Stimulated activated CD8-positive, alpha-beta memory T cell treated with anti-CD3 and anti-CD28 coated beads, Interleukin-15, amount 100 ng/mL, for 48 hours (primary cell): ENCODE data around the gene RASGEF1C.

Experiments used
- DNase-seq, 2 donors: peaks; one replicate each; pipeline ENCODE4 v3.0.0-alpha.2; 2020; ENCODE audit warnings: low read depth in 2 of 2

Gene RASGEF1C

GRCh38 chr5:180209137-180209581, at the start of gene RASGEF1C:
Gene RASGEF1C, minus strand, starts transcription at chr5:180209211. Its CDS starts 71,159 bp downstream, at chr5:180138052.
- DNase-seq = peak; percentile 47 to 50

- no peak for DNase-seq
Measured at GRCh38 chr5:180253036-180253824, 44.2 kb upstream of the RASGEF1C start.

GRCh38 chr5:180251887-180252286, 42.9 kb upstream of the RASGEF1C start:
- no peak for DNase-seq

GRCh38 chr5:180251141-180251540, 42.1 kb upstream of the RASGEF1C start:
- DNase-seq = no peak

- DNase-seq = no peak
Measured at GRCh38 chr5:180250329-180250728, 41.3 kb upstream of the RASGEF1C start.

- no peak for DNase-seq
Measured at GRCh38 chr5:180241600-180241999, 32.6 kb upstream of the RASGEF1C start.

- no peak for DNase-seq
Measured at GRCh38 chr5:180238631-180239030, 29.6 kb upstream of the RASGEF1C start.

- no peak for DNase-seq
Measured at GRCh38 chr5:180235846-180236245, 26.8 kb upstream of the RASGEF1C start.

- no peak for DNase-seq
Measured at GRCh38 chr5:180235077-180235476, 26.1 kb upstream of the RASGEF1C start.

- DNase-seq = no peak
Measured at GRCh38 chr5:180234271-180234670, 25.3 kb upstream of the RASGEF1C start.

GRCh38 chr5:180233729-180234128, 24.7 kb upstream of the RASGEF1C start:
- no peak for DNase-seq

- no peak for DNase-seq
Measured at GRCh38 chr5:180230017-180230416, 21.0 kb upstream of the RASGEF1C start.

- no peak for DNase-seq
Measured at GRCh38 chr5:180222056-180222455, 13.0 kb upstream of the RASGEF1C start.

- no peak for DNase-seq
Measured at GRCh38 chr5:180217797-180218196, 8.8 kb upstream of the RASGEF1C start.

GRCh38 chr5:180216646-180217171, 7.7 kb upstream of the RASGEF1C start:
- DNase-seq = no peak

- DNase-seq = no peak
Measured at GRCh38 chr5:180215783-180216630, 7.0 kb upstream of the RASGEF1C start.

GRCh38 chr5:180214870-180215770, 6.1 kb upstream of the RASGEF1C start:
- DNase-seq = no peak

GRCh38 chr5:180213657-180214207, 4.7 kb upstream of the RASGEF1C start:
- DNase-seq = no peak

- no peak for DNase-seq
Measured at GRCh38 chr5:180213256-180213600, 4.2 kb upstream of the RASGEF1C start.

- DNase-seq = no peak
Measured at GRCh38 chr5:180212363-180213255, 3.6 kb upstream of the RASGEF1C start.
